Endometrial microvascular endothelial cells (primary cell): ENCODE results near the gene ALPK1. TPM values are rescaled to one million over a fixed set of nuclear protein-coding genes. Genes with fewer than 3 reads are reported as not detected.

Experiments used
- in situ Hi-C: cut with HindIII; loops from 2 replicates; pipeline ENCODE4 v1.10.0; 2017; ENCODE audit warnings: low sequenced_read_pairs, low pct_unique_long_range_greater_than_20kb; ENCODE audit errors: inconsistent ontology term
- total RNA-seq: library from RNA; depleted of rRNA; stranded (reverse); fragments of >200 nt; gene quantifications from one replicate; pipeline ENCODE4 v1.2.3, GENCODE V29; 2015; ENCODE audit errors: inconsistent ontology term

The ALPK1 gene
- total RNA-seq, 1 donor from 2014 or later = 8.6 TPM

GRCh38 chr4:112321776-112322684 lies 24.9 kb downstream of the ALPK1 start:
- in situ Hi-C loops = no loop called here

- in situ Hi-C loops = no loop called here
Observed at GRCh38 chr4:112322866-112323265, 25.7 kb downstream of the ALPK1 start.

GRCh38 chr4:112325530-112325929 lies 28.4 kb downstream of the ALPK1 start:
- in situ Hi-C loops = no loop called here

- in situ Hi-C loops = no loop called here
Observed at GRCh38 chr4:112327965-112328733, 31.0 kb downstream of the ALPK1 start.

GRCh38 chr4:112328734-112329130 lies 31.6 kb downstream of the ALPK1 start:
- in situ Hi-C loops = no loop called here

- in situ Hi-C loops = no loop called here
Observed at GRCh38 chr4:112329672-112330375, 32.7 kb downstream of the ALPK1 start.

GRCh38 chr4:112330921-112331320 lies 33.8 kb downstream of the ALPK1 start:
- in situ Hi-C loops = no loop called here

GRCh38 chr4:112332398-112332797 lies 35.2 kb downstream of the ALPK1 start:
- in situ Hi-C loops = no loop called here

GRCh38 chr4:112340023-112340422 lies 42.9 kb downstream of the ALPK1 start:
- in situ Hi-C loops = no loop called here

- in situ Hi-C loops = no loop called here
Observed at GRCh38 chr4:112341033-112341432, 43.9 kb downstream of the ALPK1 start.

- in situ Hi-C loops = no loop called here
Observed at GRCh38 chr4:112343330-112344080, 46.3 kb downstream of the ALPK1 start.

GRCh38 chr4:112348488-112349158 lies 51.5 kb downstream of the ALPK1 start:
- in situ Hi-C loops = no loop called here

GRCh38 chr4:112352736-112353135 lies 55.6 kb downstream of the ALPK1 start:
- in situ Hi-C loops = no loop called here

- in situ Hi-C loops = no loop called here
Observed at GRCh38 chr4:112355662-112356061, 58.5 kb downstream of the ALPK1 start.

GRCh38 chr4:112357453-112357852 lies 60.3 kb downstream of the ALPK1 start:
- in situ Hi-C loops = no loop called here

GRCh38 chr4:112357897-112358296 lies 60.7 kb downstream of the ALPK1 start:
- in situ Hi-C loops = no loop called here

- in situ Hi-C loops = no loop called here
Observed at GRCh38 chr4:112358415-112358814, 61.2 kb downstream of the ALPK1 start.
